ENCODE results near the gene ITM2B. TPM values are rescaled to one million over a fixed set of nuclear protein-coding genes. Genes with fewer than 3 reads are reported as not detected.

Gene ITM2B
- total and polyA plus RNA-seq, 5 experiments from 2014 or later, result 733 to 1,292 (median 1,063) TPM

- POLR2A ChIA-PET, result interaction anchor here (1.1 kb wide), 1 partner anchor 137 kb away, joined by 5 read pairs; no protein-coding TSS in a partner anchor
- peaks cover 12 to 68% (median 25%) of the 10 kb centered on the region in 3 donors for H3K36me3 Mint-ChIP-seq
- no peaks in the 10 kb centered on the region for H3K27me3 Mint-ChIP-seq
- H3K4me1 Mint-ChIP-seq, result peaks cover 30 to 72% (median 62%) of the 10 kb centered on the region in 4 donors
- DNase-seq, result no peak
- H3K4me3 Mint-ChIP-seq, result peak overlapping the region in 5 of 10 donors; percentile 1 to 29 (median 8)
- peak overlapping the region; percentile 26 to 91 (median 64) for H3K27ac Mint-ChIP-seq
- no peaks in the 10 kb centered on the region for H3K9me3 Mint-ChIP-seq
- ATAC-seq, result no peak
Observed at GRCh38 chr13:48264058-48264457, 31.1 kb downstream of the ITM2B start.

GRCh38 chr13:48265217-48265815 is 32.3 kb downstream of the ITM2B start:
- DNase-seq, result peak in 5 of 10 donors; percentile 9 to 30 (median 22)
- peak overlapping the region in 9 of 10 donors; percentile 29 to 68 (median 60) for H3K4me3 Mint-ChIP-seq
- H3K9me3 Mint-ChIP-seq, result no peaks in the 10 kb centered on the region
- H3K27ac Mint-ChIP-seq, result peak overlapping the region; percentile 70 to 92 (median 88)
- ATAC-seq, result peak; percentile 77 to 78
- no peaks in the 10 kb centered on the region for H3K27me3 Mint-ChIP-seq
- peaks cover 29 to 63% (median 58%) of the 10 kb centered on the region in 4 donors for H3K4me1 Mint-ChIP-seq
- POLR2A ChIA-PET, result interaction anchor here (0.6 to 1.8 kb wide), 5 partner anchors 19 to 138 kb away, joined by 3 to 6 read pairs (median 4); partner anchors contain the start of gene ITM2B
- peaks cover 6 to 60% (median 23%) of the 10 kb centered on the region in 3 donors for H3K36me3 Mint-ChIP-seq

- peak overlapping the region in 2 of 10 donors; percentile 1 to 34 for H3K4me3 Mint-ChIP-seq
- POLR2A ChIA-PET, result interaction anchor here (0.7 to 1.8 kb wide), 3 partner anchors 33 to 48 kb away, joined by 3 to 6 read pairs (median 3); partner anchors contain the start of gene ITM2B
- peak overlapping the region; percentile 9 to 90 (median 80) for H3K27ac Mint-ChIP-seq
- no peak for ATAC-seq
- DNase-seq, result no peak
- peaks cover 24 to 58% (median 51%) of the 10 kb centered on the region in 4 donors for H3K4me1 Mint-ChIP-seq
- H3K9me3 Mint-ChIP-seq, result no peaks in the 10 kb centered on the region
- H3K36me3 Mint-ChIP-seq, result peaks cover 6 to 52% (median 17%) of the 10 kb centered on the region in 3 donors
- no peaks in the 10 kb centered on the region for H3K27me3 Mint-ChIP-seq
Observed at GRCh38 chr13:48266150-48266549, 33.1 kb downstream of the ITM2B start.

- no peaks in the 10 kb centered on the region for H3K27me3 Mint-ChIP-seq
- H3K36me3 Mint-ChIP-seq, result peaks cover 6 to 49% (median 15%) of the 10 kb centered on the region in 3 donors
Observed at GRCh38 chr13:48266701-48267639, 34.0 kb downstream of the ITM2B start.

GRCh38 chr13:48268019-48268418 is 35.0 kb downstream of the ITM2B start:
- ATAC-seq, result no peak
- H3K4me3 Mint-ChIP-seq, result no peak overlapping the region
- peaks cover 22 to 46% (median 42%) of the 10 kb centered on the region in 4 donors for H3K4me1 Mint-ChIP-seq
- H3K27me3 Mint-ChIP-seq, result no peaks in the 10 kb centered on the region
- no peaks in the 10 kb centered on the region for H3K9me3 Mint-ChIP-seq
- H3K36me3 Mint-ChIP-seq, result peaks cover 0 to 38% (median 5%) of the 10 kb centered on the region in 3 donors
- no peak for DNase-seq
- H3K27ac Mint-ChIP-seq, result peak overlapping the region in 4 of 10 donors; percentile 28 to 87 (median 55)
- POLR2A ChIA-PET, result no interaction called here

More at GRCh38 chr13:48266701-48267639, 34.0 kb downstream of the ITM2B start:
- peak overlapping the region; percentile 10 to 90 (median 48) for H3K27ac Mint-ChIP-seq
- DNase-seq (no peak), ATAC-seq (no peak)
- POLR2A ChIA-PET, result no interaction called here
- no peaks in the 10 kb centered on the region for H3K9me3 Mint-ChIP-seq
- H3K4me3 Mint-ChIP-seq, result no peak overlapping the region
- H3K4me1 Mint-ChIP-seq, result peaks cover 24 to 56% (median 51%) of the 10 kb centered on the region in 4 donors

GRCh38 chr13:48273346-48273745 is 40.3 kb downstream of the ITM2B start:
- DNase-seq (no peak), ATAC-seq (no peak)
- peak overlapping the region in 2 of 10 donors; percentile 10 to 27 for H3K27ac Mint-ChIP-seq
- no peaks in the 10 kb centered on the region for H3K27me3 Mint-ChIP-seq
- H3K36me3 Mint-ChIP-seq, result peaks cover 0 to 10% (median 2%) of the 10 kb centered on the region in 3 donors
- peaks cover 2 to 10% (median 8%) of the 10 kb centered on the region in 4 donors for H3K4me1 Mint-ChIP-seq
- POLR2A ChIA-PET, result no interaction called here
- no peak overlapping the region for H3K4me3 Mint-ChIP-seq
- no peaks in the 10 kb centered on the region for H3K9me3 Mint-ChIP-seq

- no peak overlapping the region for H3K4me3 Mint-ChIP-seq
- DNase-seq (no peak), ATAC-seq (no peak)
- H3K27ac Mint-ChIP-seq, result no peak overlapping the region
- no peaks in the 10 kb centered on the region for H3K9me3 Mint-ChIP-seq
- no peaks in the 10 kb centered on the region for H3K36me3 Mint-ChIP-seq
- H3K27me3 Mint-ChIP-seq, result no peaks in the 10 kb centered on the region
- peaks cover 0 to 3% (median 0%) of the 10 kb centered on the region in 4 donors for H3K4me1 Mint-ChIP-seq
- POLR2A ChIA-PET, result no interaction called here
Observed at GRCh38 chr13:48275507-48275906, 42.5 kb downstream of the ITM2B start.

GRCh38 chr13:48278806-48279205 is 45.8 kb downstream of the ITM2B start:
- POLR2A ChIA-PET, result interaction anchor here (0.6 to 1.1 kb wide), 2 partner anchors 10 to 257 kb away, joined by 3 read pairs; no protein-coding TSS in a partner anchor
- no peak for DNase-seq
- Mint-ChIP-seq H3K27ac (no peak overlapping the region), H3K9me3 (no peaks in the 10 kb centered on the region), H3K27me3 (no peaks in the 10 kb centered on the region), H3K4me3 (no peak overlapping the region), H3K4me1 (peaks cover 0 to 3% (median 0%) of the 10 kb centered on the region in 4 donors), H3K36me3 (no peaks in the 10 kb centered on the region)
- ATAC-seq, result no peak

GRCh38 chr13:48281556-48281955 is 48.5 kb downstream of the ITM2B start:
- POLR2A ChIA-PET, result no interaction called here
- H3K4me3 Mint-ChIP-seq, result no peak overlapping the region
- peaks cover 0 to 7% (median 0%) of the 10 kb centered on the region in 4 donors for H3K4me1 Mint-ChIP-seq
- H3K27me3 Mint-ChIP-seq, result peaks cover 0 to 10% (median 3%) of the 10 kb centered on the region in 5 donors
- no peak for DNase-seq
- H3K27ac Mint-ChIP-seq, result no peak overlapping the region
- no peaks in the 10 kb centered on the region for H3K9me3 Mint-ChIP-seq
- no peak for ATAC-seq
- no peaks in the 10 kb centered on the region for H3K36me3 Mint-ChIP-seq

GRCh38 chr13:48291730-48292129 is 58.7 kb downstream of the ITM2B start:
- H3K27me3 Mint-ChIP-seq, result peaks cover 3 to 16% (median 6%) of the 10 kb centered on the region in 5 donors
- ATAC-seq (no peak), DNase-seq (no peak)
- H3K9me3 Mint-ChIP-seq, result no peaks in the 10 kb centered on the region
- peaks cover 0 to 11% (median 1%) of the 10 kb centered on the region in 4 donors for H3K4me1 Mint-ChIP-seq
- no peak overlapping the region for H3K27ac Mint-ChIP-seq
- H3K4me3 Mint-ChIP-seq, result no peak overlapping the region
- peaks cover 0 to 6% (median 0%) of the 10 kb centered on the region in 3 donors for H3K36me3 Mint-ChIP-seq
- POLR2A ChIA-PET, result no interaction called here

- Mint-ChIP-seq H3K27ac (no peak overlapping the region), H3K27me3 (peaks cover 1 to 16% (median 6%) of the 10 kb centered on the region in 5 donors), H3K36me3 (peaks cover 0 to 6% (median 0%) of the 10 kb centered on the region in 3 donors), H3K4me3 (no peak overlapping the region), H3K9me3 (no peaks in the 10 kb centered on the region), H3K4me1 (peaks cover 0 to 5% (median 1%) of the 10 kb centered on the region in 4 donors)
- no peak for ATAC-seq
- DNase-seq, result no peak
- POLR2A ChIA-PET, result no interaction called here
Observed at GRCh38 chr13:48292650-48293049, 59.6 kb downstream of the ITM2B start.

GRCh38 chr13:48294653-48295052 is 61.6 kb downstream of the ITM2B start:
- ATAC-seq, result no peak
- H3K27me3 Mint-ChIP-seq, result peaks cover 0 to 1% (median 0%) of the 10 kb centered on the region in 5 donors
- H3K4me1 Mint-ChIP-seq, result peaks cover 0 to 5% (median under 1%) of the 10 kb centered on the region in 4 donors
- DNase-seq, result no peak
- peaks cover 0 to 6% (median 0%) of the 10 kb centered on the region in 3 donors for H3K36me3 Mint-ChIP-seq
- POLR2A ChIA-PET, result interaction anchor here (0.6 kb wide), 1 partner anchor 255 kb away, joined by 3 read pairs; no protein-coding TSS in a partner anchor
- no peak overlapping the region for H3K4me3 Mint-ChIP-seq
- H3K27ac Mint-ChIP-seq, result no peak overlapping the region
- H3K9me3 Mint-ChIP-seq, result no peaks in the 10 kb centered on the region
